DMS 273 (cell line): ENCODE measurements around the gene ABCG4.
"Not testable (repeated sequence)": the region's sequence is repeated elsewhere in the genome, so short reads cannot be mapped to it uniquely, and the experiment has no call there.

ENCODE experiments used
- DNase-seq: peaks from one replicate; lab custom pipeline; 2025; ENCODE audit not compliant: unreplicated experiment; lab: John Stamatoyannopoulos, UW

The ABCG4 gene

GRCh38 chr11:119180729-119181676 is 32.2 kb downstream of the ABCG4 start:
- no peak for DNase-seq

GRCh38 chr11:119181677-119182412 is 33.0 kb downstream of the ABCG4 start:
- no peak for DNase-seq

GRCh38 chr11:119184399-119184798 is 35.5 kb downstream of the ABCG4 start:
- not testable (repeated sequence) for DNase-seq

- DNase-seq: no peak
These were observed 37.3 kb downstream of the ABCG4 start for GRCh38 chr11:119185981-119186634.

- no peak for DNase-seq
These were observed 38.5 kb downstream of the ABCG4 start for GRCh38 chr11:119187123-119187892.

GRCh38 chr11:119188067-119188466 is 39.2 kb downstream of the ABCG4 start:
- no peak for DNase-seq

- no peak for DNase-seq
These were observed 40.0 kb downstream of the ABCG4 start for GRCh38 chr11:119188887-119189286.

- no peak for DNase-seq
These were observed 40.5 kb downstream of the ABCG4 start for GRCh38 chr11:119189393-119189792.

- DNase-seq: no peak
These were observed 41.7 kb downstream of the ABCG4 start for GRCh38 chr11:119190531-119190930.

- DNase-seq: not testable (repeated sequence)
These were observed 42.4 kb downstream of the ABCG4 start for GRCh38 chr11:119191265-119191664.

- DNase-seq: no peak
These were observed 43.3 kb downstream of the ABCG4 start for GRCh38 chr11:119192111-119192510.

- no peak for DNase-seq
These were observed 44.1 kb downstream of the ABCG4 start for GRCh38 chr11:119193001-119193400.

- no peak for DNase-seq
These were observed 44.8 kb downstream of the ABCG4 start for GRCh38 chr11:119193626-119194025.

- DNase-seq: no peak
These were observed 46.1 kb downstream of the ABCG4 start for GRCh38 chr11:119194811-119195440.

GRCh38 chr11:119195680-119196079 is 46.8 kb downstream of the ABCG4 start:
- peak; percentile 51 for DNase-seq

- peak; percentile 84 for DNase-seq
These were observed 48.1 kb downstream of the ABCG4 start for GRCh38 chr11:119196833-119197483.

GRCh38 chr11:119198925-119199324 is 50.1 kb downstream of the ABCG4 start:
- no peak for DNase-seq

GRCh38 chr11:119201236-119201635 is 52.4 kb downstream of the ABCG4 start:
- DNase-seq: not testable (repeated sequence)

- no peak for DNase-seq
These were observed 53.7 kb downstream of the ABCG4 start for GRCh38 chr11:119202554-119202953.

GRCh38 chr11:119204066-119204465 is 55.2 kb downstream of the ABCG4 start:
- DNase-seq: no peak
